ENCODE results near the gene CPVL. TPM values are rescaled to one million over a fixed set of nuclear protein-coding genes. Genes with fewer than 3 reads are reported as not detected.
A peak's percentile ranks its signal among the peaks of the same experiment; 100 is the strongest.

The CPVL gene
- total RNA-seq, 1 donor from 2014 or later = 30.2 TPM

DNA sequence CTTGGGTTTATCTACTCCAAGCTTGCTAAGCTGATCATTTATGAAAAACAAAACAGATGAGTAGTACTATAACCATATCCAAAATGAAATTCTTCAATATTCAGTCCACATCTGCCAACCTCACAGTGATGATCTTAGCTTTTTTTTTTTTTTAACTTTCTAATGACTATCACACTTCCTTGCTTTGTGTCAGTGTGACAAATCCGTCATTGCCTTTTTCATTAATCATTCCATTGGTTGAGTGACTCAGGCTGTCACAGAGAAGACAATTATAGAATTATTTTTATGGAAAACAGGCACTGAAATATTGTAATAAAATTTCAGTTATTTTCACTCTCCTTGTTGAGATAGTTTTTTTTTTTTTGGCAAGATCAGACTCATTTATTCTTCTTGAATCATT lies 70.7 kb downstream of the CPVL start:
- no peak overlapping the region for H3K27ac Mint-ChIP-seq
- peaks cover 37% of the 10 kb centered on the region for H3K4me1 Mint-ChIP-seq (ENCODE audit: unreplicated experiment)
- no peak for TF ChIP-seq CTCF (conservative IDR thresholded peaks at IDR 0.05)
- peaks cover 9% of the 10 kb centered on the region for H3K9me3 Mint-ChIP-seq
- H3K36me3 Mint-ChIP-seq = peaks cover 6% of the 10 kb centered on the region
- H3K4me3 Mint-ChIP-seq = no peak overlapping the region
- no peak for DNase-seq (ENCODE audit: extremely low spot score, unreplicated experiment)
- H3K27me3 Mint-ChIP-seq = no peaks in the 10 kb centered on the region

- peaks cover 6% of the 10 kb centered on the region for H3K36me3 Mint-ChIP-seq
- no peak for TF ChIP-seq CTCF (conservative IDR thresholded peaks at IDR 0.05)
Measured at GRCh38 chr7:29071203-29071874, 75.0 kb downstream of the CPVL start.

DNA sequence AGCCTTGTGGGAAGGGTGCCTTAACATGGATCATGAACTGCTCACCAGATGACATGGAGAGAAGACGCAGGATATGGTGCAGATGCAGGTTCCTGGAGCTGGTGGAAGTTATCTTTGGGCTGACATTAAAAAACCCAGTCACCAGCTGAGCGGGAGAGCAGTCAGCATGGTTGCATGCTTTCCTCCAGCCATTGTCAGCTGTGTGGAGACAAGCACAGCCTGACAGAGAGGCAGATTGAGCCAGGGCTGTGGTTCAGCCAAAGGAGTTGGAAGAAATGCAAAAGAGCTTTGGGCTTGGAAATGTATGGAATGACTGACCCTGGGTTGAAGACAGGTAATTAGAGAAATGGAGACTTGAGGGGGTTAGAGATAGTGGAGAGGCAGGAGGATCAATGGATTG lies 79.7 kb downstream of the CPVL start:
- DNase-seq (ENCODE audit: extremely low spot score, unreplicated experiment) = no peak
- Mint-ChIP-seq H3K27me3 (no peaks in the 10 kb centered on the region), H3K9me3 (no peaks in the 10 kb centered on the region), H3K4me3 (no peak overlapping the region), H3K27ac (no peak overlapping the region), H3K36me3 (peaks cover 6% of the 10 kb centered on the region), H3K4me1 (ENCODE audit: unreplicated experiment) (peaks cover 22% of the 10 kb centered on the region)
- TF ChIP-seq CTCF (conservative IDR thresholded peaks at IDR 0.05) = no peak

More at GRCh38 chr7:29071203-29071874, 75.0 kb downstream of the CPVL start:
- no peak for DNase-seq (ENCODE audit: extremely low spot score, unreplicated experiment)
- peaks cover 9% of the 10 kb centered on the region for H3K9me3 Mint-ChIP-seq
- peak overlapping the region; percentile 20 for H3K4me3 Mint-ChIP-seq
- H3K4me1 Mint-ChIP-seq (ENCODE audit: unreplicated experiment) = peaks cover 34% of the 10 kb centered on the region
- H3K27me3 Mint-ChIP-seq = no peaks in the 10 kb centered on the region
- no peak overlapping the region for H3K27ac Mint-ChIP-seq

- no peak for TF ChIP-seq CTCF (conservative IDR thresholded peaks at IDR 0.05)
- Mint-ChIP-seq H3K4me3 (no peak overlapping the region), H3K9me3 (no peaks in the 10 kb centered on the region), H3K27me3 (no peaks in the 10 kb centered on the region), H3K27ac (no peak overlapping the region), H3K4me1 (ENCODE audit: unreplicated experiment) (peaks cover 9% of the 10 kb centered on the region), H3K36me3 (peaks cover 6% of the 10 kb centered on the region)
- DNase-seq (ENCODE audit: extremely low spot score, unreplicated experiment) = no peak
Measured at GRCh38 chr7:29065181-29065857, 81.0 kb downstream of the CPVL start.

- H3K4me3 Mint-ChIP-seq = no peak overlapping the region
Measured at GRCh38 chr7:29063872-29064271, 82.5 kb downstream of the CPVL start.

More at GRCh38 chr7:29063872-29064271, 82.5 kb downstream of the CPVL start:
- Mint-ChIP-seq H3K9me3 (no peaks in the 10 kb centered on the region), H3K27ac (no peak overlapping the region), H3K27me3 (no peaks in the 10 kb centered on the region), H3K36me3 (peaks cover 10% of the 10 kb centered on the region), H3K4me1 (ENCODE audit: unreplicated experiment) (peaks cover 8% of the 10 kb centered on the region)
- TF ChIP-seq CTCF (conservative IDR thresholded peaks at IDR 0.05) = no peak
- DNase-seq (ENCODE audit: extremely low spot score, unreplicated experiment) = no peak
